GM19193 (cell line): ENCODE results near the gene ABHD16A.

Source experiments
- POLR2A ChIP-seq: IDR thresholded peaks from 4 replicates; pipeline ENCODE4 v1.6.1; 2011; ENCODE audit not compliant: insufficient read depth, insufficient read length; ENCODE audit errors: extremely low read depth

ABHD16A gene

DNA sequence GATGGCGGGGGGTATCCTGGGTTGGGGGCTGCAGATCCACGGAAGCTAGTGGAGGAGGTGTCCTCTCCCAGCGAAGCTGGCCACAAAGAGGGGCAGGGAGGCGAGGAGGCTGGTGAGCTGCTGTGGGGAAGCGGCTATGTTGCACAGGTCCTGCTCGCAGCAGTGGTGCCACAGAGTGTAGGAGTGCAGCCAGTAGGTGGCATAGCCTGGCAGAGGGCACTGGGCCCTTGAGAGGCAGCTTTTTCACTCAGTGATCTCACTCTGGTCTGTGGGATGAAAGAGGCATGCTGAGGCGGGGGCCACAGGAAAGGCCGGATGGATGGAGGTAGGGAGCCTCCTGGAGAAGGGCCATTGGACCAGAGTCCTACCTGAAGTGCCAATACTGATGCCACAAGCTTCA is 9.2 kb upstream of the ABHD16A start:
- TF ChIP-seq POLR2A, result no peak

DNA sequence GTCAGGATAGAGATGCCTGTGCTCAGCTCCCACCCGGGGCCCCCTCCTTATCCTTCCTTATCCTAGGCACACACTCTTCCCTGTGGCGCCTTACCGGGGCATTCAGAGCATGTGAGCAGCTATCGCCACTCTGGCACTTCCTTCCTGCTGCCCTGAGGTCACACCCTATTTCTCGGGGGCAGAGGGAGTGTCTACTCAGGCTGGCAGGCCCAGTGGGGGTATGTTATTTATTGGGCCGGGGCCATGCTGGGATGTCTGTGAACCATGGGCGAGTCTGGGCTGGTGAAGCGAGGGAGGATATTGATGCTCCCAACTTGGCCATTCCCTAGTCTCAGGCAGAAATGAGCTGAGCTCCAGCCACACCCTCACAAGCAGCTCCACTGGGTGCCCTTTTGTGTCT is 8.1 kb upstream of the ABHD16A start:
- no peak for TF ChIP-seq POLR2A

DNA sequence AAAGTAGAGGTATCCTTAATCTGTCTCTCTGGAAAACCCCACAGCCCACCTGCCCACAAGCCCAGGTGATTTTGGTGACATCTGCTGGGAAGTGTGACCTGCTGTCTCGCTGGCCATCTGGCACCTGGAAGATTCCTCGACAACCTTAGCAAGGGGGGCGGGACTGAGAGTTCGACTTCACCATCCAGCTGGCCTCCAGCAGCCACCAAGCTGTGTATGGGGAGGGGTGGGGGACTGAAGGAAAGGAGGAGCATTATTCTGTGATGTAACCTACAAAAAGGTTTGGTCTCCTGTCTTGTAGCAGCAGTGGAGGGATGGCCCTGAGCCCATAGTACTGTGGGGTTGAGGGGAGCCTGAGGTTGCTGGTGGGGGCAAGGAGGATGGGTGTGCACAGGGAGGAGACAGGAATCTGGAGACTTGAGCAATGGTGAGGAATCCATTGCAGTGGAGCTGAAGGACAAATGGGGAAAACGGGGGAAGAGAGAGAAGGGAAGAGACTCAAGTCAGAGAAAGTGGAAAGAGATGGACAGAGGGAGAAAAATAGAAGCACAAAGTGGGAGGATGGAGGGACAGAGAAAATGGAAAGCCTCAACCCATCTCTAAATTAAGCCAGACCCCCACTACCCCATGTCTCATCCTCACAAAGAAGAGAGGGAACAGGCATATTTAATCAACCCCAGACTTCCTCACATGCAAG is 7.5 kb upstream of the ABHD16A start:
- TF ChIP-seq POLR2A, result no peak

DNA sequence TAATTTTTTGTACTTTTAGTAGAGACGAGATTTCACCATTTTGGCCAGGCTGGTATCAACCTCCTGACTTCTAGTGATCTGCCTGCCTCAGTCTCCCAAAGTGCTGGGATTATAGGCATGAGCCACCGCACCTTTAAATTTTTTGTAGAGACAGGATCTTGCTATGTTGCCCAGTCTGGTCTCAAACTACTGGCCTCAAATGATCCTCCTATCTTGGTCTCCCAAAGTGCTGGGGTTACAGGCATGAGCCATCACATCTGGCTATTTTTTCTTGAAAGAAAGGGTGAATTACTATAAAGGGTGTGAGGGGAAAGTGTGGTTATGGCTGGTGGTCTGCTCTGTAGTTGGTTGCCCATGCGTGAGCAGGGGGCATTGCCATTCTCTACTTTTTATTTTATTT is 5.1 kb upstream of the ABHD16A start:
- no peak for TF ChIP-seq POLR2A

DNA sequence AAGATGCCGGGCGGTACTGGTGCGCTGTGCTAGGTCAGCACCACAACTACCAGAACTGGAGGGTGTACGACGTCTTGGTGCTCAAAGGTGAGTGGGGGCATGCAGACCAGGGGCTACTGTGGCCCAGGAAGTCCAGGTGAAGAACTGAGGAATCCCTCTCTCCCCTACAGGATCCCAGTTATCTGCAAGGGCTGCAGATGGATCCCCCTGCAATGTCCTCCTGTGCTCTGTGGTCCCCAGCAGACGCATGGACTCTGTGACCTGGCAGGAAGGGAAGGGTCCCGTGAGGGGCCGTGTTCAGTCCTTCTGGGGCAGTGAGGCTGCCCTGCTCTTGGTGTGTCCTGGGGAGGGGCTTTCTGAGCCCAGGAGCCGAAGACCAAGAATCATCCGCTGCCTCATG is 4.6 kb upstream of the ABHD16A start:
- no peak for TF ChIP-seq POLR2A

DNA sequence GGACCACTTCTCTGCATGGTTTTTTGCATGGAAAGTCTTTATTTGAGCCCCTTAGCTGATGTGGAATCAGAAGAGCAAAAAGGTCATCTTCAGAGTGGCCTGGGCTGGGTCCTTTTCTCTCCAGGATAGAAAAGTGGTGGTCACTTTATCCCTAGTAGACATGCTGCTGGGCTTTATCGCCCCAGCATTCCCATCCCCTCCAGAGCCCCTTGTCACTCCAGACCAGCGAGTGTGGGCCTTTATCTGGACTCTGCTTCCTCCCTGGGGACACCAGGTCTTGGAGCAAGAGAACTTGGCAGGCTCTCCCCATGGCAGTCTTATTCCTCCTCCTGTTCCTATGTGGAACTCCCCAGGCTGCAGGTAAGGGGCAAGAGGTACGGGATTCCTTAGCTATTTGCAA is 3.5 kb upstream of the ABHD16A start, which contains the start of gene LY6G6F:
Gene LY6G6F, plus strand, starts transcription at position 268 of the 400 bp plus-strand sequence. Its CDS starts 41 bp downstream, at position 309.
- no peak for TF ChIP-seq POLR2A

DNA sequence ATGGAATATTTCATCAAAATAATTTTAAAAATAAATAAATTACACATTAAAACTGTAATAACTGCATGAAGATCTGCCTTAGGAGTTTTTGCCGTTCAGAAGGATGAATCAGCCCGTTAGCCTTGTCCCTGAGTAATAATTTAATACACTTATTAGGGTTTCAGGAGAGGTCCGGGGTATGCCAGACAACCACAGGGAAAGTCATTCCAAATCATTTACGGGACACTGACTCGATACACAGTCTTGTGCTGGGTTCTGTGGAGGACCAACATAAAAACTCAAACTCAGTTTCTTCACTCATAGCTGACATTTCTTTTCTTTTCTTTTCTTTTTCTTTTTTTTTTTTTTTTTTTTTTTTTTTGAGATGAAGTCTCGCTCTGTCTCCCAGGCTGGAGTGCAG is 2.8 kb upstream of the ABHD16A start:
- TF ChIP-seq POLR2A, result no peak

DNA sequence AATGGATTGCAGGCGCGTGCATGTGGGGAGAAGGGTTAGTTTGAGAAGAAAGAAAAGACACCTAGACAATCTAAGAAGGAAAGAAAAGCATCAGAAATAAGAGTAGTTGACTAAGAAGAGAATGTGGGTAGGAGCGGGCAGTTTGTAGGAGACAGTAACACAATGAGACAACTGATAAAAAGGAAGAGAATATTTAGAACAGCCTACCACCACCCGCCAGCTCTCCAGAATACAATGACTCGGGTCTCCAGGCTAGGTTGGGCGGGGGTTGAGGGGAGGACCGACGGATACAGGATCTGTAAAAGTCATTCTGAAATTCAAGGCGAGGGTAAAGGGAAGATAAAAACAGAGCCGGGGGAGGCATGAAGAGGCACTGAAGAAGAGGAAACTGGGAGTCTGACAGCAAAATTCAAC is 712 bp downstream of the ABHD16A start:
- TF ChIP-seq POLR2A, result no peak

DNA sequence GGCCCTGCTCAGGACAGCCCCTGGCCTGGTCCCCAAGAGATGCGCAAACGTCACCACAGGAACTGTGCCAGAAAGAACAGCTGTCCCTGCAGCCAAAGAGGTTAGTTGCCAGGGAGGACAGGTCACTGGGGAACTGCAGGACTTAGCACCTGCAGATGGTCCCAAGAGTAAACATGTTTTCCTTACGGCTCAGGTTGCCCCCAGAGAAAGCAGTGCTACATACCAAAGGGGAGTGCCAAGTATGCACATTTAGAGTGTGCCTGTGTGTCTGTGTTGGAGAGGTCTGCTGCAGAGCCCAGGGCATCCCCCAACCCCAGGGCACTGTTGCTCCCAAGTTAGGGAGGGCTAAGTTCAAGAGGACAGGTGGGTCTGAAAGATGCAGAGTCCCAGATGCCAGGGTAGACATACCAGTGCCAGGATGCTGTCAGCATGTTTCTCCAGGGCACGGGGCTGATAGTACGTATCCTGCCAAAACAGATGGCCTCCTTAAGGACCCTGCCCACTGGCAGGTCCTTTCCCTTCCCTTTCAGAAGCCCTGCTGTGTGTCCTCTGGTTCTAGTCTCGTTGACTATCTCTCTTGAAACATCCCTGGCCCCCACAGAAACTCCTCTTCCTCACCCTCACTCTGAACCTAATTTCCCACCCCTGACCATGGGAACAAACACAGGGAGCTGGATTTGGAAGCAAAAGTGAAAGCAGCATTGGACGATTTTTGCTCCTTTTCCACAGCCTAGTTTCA is 1.3 kb downstream of the ABHD16A start:
- TF ChIP-seq POLR2A, result no peak

DNA sequence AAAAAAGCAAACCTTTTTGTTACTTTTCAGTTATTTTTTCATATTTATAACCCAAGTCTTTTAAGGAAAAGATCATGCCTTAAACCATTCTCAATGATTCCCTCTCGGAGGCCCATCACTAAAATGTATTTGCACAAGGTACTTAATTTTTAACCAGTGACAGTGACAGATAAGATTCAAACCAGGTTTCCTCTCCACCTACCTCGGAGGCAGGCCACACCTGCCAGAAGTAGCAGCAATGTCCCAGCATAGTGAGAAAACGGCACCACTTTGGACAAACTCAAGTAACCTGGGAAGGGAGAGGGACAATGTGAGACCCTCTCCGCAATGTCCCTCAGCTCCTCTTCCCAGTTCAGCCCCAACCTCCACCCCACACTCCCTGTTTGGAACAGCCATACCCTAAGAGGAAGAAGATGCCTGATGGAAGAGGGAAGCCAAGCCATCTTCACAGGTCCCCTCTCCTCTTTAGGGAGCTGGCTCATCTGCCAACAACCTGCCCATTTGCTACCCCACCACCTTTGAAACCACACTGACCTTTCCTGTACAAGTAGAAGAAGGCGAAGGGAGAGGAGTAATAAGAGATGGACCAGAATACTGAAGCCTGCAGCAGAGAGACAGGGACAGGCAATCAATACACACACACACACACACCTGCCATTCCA is 2.3 kb downstream of the ABHD16A start:
- TF ChIP-seq POLR2A, result no peak

DNA sequence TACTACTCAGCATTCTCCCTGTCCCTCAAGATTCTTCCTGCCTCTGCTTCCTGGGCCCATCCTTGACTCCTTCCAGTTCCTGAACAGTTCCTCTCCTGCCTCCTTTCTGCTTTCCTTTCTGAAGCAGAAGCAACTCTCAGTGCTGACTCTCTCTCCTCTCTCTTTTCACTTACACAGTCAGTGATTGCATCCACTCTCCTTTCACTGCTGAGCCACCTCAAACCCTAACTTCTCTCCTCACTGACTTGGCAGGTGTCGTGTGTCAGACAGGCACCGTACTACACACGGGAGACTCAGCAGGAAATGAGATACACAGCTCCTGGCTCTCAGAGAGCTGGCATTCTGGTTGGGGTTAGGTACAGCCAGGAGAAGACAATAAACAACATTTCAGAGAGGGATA is 5.6 kb downstream of the ABHD16A start:
- no peak for TF ChIP-seq POLR2A

DNA sequence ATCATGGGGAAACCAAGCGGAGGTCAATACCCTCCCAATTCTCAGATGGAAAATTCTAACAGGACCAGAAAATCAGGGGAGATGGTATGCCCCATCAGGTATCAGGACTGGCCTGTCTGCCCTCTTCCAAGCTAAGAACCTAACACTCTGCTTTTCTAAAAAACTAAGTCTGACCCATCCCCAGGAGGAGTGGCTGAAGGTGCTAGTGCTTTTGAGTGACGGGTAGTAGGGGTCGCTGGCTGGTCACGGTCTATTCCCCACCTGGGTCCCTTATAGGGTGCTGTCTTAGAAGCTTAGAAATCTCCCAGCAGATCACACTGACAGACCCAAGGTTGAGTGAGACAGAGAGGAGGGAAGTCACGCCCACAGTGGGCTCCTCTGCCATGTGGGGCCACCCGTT is 9.6 kb downstream of the ABHD16A start:
- no peak for TF ChIP-seq POLR2A

DNA sequence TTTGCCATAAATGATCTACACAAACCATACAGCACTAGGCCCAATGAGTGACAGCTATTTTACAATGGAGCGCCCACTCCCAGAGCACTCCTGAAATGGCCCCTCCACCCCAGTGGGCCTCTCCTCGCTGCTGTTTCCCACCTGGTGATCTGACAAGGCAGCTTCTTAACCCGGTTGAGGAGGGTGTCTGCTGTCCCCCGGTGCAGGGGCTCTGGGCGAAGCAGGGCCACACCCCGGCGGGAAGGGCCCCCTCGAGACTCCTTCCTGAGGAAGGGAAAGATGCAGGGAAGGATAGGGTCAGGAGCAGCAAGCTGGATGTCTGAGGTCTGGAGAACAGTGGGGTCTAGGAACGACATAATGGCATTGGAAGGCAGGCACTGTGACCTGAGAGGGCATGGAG is 10.2 kb downstream of the ABHD16A start:
- TF ChIP-seq POLR2A, result no peak

DNA sequence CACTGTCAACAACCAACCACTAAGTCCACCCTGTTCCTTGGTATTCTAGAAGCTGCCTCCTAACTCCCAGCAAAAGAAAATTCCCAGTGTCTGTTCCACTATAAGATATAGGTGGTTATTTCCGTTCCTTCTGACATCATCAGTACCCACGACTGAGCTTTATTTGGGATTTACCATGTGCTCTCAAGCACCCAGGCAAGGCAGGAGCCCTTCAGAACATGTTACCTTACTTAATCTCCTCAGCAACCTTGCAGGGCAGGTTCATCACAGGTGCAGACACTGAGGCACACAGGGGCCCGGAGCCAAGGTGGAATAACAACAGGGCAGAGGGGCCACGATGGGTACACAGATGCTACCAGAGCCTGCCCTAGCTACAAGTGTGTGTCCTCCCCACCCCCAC is 10.8 kb downstream of the ABHD16A start:
- no peak for TF ChIP-seq POLR2A

DNA sequence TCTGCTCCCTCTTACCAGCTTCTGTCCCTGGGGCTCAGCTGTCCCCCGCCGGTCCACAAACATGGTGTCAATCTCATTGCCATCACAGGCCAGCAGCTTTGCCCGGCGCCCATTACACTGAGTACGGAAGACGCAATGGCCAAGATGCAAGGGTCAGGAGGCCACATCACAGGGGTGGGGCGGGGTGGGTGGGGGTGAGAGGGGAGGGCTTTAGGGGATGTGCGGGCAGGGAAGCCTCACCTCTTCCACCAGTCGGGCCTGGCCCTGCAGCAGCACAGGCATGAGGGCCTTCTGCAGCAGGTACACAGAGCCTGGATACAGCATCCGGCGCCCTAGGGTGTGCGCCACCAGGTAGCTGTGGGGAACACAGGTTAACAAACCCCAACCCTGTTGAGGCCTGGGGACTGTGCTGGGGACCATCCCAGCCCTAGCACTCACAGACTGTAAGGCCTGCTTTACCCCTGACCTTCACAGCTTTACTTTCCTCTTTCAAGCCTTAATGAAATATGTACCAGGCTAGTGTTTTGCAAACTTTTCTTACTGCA is 11.5 kb downstream of the ABHD16A start:
- no peak for TF ChIP-seq POLR2A
